GM03348 (cell line): Measurements from ENCODE around the gene ZFAND3.
"Not testable (repeated sequence)": the region's sequence is repeated elsewhere in the genome, so short reads cannot be mapped to it uniquely, and the experiment has no call there.

Source experiments
- DNase-seq: peaks from one replicate; pipeline ENCODE4 v3.0.0; 2012; ENCODE audit warnings: low spot score

ZFAND3 gene

DNA sequence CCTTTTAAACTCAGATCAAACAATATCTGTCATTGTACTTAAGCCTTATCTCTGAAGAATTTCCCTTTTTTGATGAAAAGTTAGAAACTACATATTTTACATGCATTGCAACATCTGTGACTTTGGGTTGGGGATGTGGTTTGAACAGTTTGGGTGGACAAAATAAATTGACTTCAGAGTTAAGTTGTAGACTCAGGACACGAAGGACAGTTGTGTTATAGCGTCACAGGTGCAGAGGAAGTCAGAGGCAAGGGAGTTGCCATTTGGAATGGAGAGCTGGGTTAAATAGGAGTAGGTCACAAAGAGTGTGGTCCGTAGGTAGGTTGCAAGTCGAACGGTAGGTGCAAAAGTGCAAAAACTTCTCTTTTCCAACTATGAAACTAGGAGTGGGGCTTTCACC lies 46.0 kb downstream of the ZFAND3 start:
- no peak for DNase-seq

DNA sequence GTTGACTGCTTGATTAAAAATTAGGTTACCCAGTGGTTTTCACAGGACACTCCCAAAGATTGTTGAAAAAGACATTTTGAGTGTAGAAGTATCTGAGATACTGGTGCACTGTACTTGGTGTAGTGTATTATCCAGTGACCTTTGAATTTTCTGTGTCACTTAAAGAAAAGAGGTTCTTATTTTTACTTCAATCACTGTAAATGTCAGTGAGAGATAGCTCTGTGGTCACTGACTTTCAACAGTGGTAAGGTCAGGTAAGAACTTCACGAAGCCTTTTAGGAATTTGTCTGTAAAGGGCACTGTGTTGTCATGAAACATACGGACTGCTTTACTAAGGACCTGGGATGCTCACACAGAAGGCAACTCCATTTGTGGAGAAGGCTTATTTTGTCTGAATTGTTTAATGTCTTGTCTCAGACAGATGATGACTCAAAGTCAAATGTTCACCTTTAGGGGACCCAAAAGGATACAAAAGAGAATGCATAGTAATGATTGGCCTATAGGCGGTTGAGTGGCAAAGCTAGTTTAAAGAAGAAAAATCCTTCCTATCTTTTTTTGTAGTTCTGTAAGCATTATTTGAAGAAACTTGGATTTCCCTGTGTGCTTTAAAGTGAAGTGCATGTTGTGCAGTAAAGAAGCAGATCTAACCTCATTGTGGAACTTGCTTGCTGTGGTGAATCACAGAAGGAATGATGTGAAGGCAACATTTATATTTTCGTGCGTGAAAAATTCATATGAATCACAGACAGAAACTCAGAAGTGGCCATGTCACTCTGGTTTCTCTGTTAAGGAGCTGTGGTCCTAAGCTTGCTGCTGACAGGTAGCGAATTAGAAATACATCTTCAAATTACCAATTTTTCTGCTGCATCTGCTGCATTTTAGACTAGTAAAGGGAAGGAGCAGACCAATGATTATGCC lies 47.3 kb downstream of the ZFAND3 start:
- DNase-seq: no peak

DNA sequence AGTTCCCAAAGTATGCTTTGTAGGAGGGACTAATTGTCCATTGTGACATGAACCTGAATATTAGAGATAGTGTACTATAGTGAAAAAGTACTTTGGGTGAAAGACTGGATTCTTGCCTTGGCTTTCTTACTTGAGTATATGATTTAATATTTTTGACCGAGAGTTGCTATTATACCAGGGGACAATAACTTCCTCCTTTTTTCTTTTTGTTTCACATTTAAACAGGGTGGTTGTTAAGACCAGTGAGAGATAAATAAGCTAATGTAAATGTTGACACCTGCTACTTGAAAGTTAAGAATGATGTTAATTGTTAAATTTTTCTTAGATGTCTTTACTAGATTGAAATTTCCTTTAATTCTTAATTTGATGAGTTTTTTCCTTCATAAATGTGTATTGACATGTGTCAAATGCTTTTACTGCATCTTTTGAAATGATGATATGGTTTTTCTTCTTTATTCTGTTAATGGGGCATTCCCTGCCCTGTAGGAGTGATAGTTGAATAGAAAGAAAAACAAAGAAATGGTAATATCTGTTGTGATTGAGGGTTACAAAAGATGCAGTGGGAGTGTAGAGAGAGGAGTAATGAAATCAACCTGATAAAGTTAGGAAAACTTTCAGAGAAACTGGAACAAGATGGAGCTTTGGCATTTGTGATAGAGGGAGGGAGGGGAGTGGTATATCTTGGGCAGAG lies 48.4 kb downstream of the ZFAND3 start:
- DNase-seq: no peak

DNA sequence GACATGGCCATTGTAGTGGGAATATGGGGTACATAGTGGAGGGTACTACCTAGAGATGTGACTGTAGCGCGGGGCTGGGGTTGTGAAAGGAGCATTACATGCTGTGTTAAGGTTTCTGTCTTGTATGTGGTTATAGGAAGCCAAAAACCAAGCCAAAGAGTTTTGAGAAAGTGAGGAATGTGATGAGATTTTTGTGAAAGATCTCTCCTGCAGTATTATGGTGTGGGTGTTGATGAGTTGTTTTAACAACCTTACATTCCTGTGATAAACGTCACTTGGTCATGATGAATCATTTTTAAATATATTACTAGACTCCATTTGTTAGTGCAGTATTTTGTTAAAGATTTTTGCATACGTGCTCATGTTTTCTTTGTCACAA lies 48.9 kb downstream of the ZFAND3 start:
- DNase-seq: peak; percentile 75

DNA sequence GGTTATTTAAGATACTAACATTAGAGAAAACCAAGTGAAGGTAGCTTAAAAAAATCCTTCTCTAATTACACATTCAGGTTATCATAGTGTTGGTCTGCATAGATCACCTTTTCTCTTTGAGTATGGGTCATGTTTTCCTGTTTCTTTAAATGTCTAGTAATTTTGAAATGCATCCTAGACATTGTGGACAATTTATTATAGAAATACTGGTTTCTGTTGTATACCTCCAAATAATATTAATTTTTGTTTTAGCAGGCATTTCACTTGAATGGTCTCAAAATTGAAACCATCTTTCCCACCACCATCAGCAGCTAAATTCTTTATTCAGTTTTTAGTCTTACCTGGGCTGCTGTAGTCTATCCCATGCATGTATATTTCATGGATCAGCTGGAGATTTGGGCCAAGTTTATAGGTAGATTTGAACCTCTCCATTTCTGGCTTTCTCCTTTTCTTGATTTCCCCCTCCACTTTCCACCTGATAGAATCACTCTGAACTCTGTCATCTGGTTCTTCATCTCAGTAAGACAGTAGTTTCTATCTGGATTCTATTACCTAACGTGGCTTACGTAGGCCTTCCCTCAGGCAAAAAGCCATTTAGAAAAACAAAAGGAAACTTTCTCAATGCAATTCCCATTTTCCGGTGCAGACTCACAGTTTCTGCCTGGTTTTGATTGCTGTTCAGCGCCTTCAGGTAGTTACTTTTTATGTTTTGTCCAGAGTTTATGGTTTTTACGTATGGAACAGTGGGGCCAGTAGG lies 52.3 kb downstream of the ZFAND3 start:
- no peak for DNase-seq

DNA sequence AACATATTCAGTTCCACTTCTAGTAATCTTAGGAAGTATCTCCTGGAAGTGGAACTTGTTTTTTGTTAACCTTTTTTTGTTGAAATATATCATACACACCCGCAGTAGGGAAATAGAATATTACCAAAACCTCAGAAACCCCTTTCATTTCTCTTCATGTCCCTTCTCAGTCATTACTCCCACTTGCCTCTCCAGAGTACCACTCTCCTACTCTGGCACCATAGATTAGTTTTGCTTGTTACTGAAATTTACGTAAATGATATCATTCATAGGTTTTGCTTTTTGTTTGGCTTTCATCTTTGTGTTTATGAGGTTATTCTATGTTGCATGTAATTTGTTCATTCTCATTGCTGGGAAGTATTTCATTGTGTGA lies 52.8 kb downstream of the ZFAND3 start:
- no peak for DNase-seq

DNA sequence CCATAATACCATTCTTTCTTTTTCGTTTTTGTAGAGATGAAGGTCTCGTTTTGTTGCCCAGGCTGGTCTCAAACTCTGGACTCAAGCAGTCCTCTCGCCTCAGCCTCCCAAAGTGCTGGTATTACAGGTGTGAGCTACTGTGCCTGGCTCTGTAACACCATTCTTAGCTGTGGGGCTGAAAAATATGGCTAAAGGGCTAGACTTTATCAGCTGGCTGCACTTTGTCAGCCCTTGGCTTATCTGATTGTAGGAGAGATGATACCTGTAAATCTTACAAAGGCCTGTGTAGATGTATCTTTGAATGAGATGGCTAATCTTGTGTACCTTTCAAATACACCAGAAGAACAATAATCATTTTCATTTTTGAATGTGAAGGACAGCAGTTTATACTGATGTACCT lies 55.2 kb downstream of the ZFAND3 start:
- no peak for DNase-seq

DNA sequence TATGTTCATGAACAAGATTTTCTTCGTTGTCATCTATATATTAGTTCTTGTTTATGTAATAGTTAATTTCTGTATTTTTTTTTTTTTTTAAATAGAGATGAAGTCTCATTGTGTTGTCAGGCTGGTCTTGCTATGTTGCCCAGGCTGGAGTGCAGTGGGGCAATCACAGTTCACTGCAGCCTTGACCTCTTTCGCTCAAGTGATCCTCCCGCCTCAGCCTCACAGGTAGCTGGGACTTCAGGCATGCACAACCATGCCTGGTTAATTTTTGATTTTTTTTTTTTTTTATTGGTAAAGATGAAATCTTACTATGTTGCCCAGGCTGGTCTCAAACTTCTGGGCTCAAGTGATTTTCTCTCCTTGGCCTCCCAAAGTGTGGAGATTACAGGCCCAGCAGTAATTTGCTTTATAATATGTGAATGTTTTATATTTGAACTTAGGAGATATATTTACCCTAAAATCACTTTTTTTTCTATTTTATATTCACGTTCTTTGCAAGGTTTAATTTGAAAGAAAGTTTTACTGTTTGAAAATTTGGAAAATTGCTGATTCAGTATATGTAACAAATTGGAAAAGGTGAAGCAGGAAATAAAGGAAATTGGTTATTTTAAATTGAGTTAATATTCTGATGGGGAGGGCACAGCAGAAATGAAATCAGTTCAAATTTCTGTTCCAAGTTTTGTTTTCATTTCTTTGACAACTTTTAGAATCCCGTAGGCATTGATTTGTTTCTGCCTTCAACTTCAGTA lies 56.2 kb downstream of the ZFAND3 start:
- no peak for DNase-seq

DNA sequence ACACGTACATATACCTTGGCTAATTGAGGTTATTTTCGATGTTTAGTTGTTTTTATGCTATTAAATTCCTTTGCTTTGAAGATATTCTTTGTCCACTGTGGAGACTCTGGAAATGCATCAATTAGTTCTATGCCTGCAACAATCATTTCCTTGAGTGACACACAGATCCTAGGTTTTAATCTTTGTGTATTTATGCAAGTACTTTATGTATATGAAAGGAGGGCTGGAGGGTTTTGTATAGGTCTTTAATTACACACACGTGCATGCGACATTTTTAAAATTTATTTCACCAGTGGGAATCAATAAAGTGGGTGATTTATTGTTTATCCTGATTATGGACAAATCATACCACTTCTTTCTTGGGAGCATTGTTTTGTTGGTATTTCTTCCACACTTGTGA lies 57.3 kb downstream of the ZFAND3 start:
- no peak for DNase-seq

DNA sequence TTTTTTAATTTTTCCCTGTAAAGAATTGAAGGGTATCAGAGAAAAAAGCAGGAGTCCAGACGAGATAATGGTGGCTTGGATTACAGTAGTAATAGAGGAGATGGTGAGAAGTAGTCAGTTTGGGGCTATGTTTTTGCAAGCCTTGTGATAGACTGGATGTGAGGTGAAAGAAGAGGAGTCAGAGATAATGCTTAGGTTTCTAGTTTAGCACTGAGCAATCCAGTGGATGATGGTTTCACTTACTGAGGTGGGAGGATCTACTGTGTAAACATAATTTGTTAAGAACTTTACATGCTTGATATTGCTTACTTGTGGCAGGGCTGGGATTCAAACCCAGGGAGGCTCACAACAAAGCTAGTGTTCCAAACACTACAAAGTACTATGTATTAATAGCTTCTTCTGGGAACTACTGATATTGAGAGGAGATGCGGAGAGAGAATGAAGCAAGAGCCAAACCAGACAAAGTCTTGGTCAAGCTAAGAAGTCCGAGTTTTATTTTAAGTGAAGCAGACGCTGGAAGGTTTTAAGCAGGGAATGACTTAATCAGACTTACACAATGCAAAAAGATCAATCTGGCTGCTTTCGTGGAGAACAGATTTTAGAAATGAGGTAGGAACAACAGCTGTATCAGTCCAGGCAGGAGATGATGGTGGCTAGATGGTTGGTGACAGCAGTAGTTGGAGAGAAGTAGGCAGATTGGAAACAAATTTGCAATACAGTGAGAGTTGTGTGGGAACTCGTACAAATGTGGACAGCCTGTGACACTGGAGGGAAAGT lies 58.0 kb downstream of the ZFAND3 start:
- DNase-seq: no peak

DNA sequence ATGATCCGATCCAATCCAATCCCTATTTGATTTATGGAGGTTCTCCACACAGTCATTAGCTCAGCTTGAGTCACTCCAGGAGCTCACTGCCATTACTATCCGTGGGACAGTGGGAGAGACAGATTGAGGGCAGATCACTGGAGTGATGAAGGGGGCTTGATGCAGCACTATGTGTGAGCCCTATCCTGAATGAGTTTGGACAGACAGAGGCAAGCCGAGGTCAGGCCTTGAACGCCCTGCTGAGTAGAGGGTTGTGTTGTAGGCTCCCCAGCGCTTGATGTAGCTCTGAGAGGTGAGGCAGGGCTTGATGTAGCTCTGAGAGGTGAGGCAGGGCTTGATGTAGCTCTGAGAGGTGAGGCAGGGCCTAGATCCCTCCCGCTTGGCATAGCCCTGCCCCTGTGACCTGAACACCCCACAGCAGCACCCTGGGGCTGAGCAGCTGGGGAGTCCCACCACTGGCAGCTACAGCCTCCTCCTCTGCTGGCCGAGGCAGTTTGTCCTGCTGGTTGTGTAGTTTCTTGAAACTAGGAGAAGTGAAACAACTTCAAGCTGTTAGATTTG lies 58.7 kb downstream of the ZFAND3 start:
- peak; percentile 24 for DNase-seq

DNA sequence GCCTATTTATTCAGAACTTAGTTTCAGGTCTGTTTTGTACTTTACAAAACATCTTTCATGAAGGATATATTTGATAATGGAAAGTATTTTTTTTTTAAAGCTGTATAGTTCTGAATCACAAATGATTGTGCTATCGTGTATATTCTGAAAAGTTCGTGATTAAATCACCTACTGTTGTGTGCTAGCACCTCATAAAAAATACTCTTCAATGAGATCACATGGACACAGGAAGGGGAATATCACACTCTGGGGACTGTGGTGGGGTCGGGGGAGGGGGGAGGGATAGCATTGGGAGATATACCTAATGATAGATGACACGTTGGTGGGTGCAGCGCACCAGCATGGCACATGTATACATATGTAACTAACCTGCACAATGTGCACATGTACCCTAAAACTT lies 61.1 kb downstream of the ZFAND3 start:
- DNase-seq: not testable (repeated sequence)

DNA sequence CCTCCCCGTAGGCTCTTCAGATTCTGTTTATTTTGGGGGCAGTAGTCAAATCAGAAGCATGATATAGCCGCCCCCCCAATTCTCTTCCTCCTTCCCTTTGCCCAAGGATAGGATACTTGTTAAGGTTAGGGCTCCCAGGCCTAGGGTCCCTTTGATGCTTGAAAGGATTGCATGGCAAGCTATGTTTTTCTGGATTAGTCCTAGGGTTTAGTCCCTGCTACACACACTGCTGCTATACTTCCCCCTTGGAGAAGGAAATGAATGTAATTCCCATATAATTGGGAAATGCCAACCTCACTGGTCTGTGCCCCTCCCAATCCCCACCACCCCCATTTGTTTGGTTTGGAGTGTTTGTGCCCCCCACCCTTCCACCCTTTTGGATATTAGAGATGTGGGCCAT lies 62.8 kb downstream of the ZFAND3 start:
- no peak for DNase-seq

DNA sequence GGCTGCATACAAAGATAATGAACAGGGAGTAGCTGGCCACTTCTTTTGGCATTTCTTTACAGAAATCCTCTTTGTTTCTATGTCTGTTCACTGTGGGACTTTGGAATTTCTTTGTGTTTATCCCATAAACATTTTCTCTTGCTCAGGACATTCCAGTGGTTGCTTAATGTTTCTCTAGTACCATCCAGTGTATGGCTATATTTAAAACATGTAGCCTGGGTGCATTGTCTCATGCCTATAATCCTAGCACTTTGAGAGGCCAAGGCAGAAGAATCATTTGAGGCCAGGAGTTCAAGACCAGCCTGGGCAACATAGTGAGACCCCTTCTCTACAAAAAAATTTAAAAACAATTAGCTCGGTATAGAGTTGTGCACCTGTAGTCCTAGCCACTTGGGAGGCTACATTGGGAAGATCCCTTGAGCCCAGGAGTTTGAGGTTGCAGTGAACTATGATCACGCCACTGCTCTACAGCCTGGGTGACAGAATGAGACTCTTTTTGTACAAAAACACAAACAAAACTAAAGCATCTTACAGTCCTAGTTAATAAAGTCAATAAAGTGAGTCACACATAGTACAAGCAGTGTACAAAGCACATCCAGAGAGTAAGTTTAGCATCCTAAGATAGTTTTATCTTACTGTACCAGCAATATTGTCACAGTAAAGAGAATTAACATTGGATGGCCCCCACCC lies 63.3 kb downstream of the ZFAND3 start:
- DNase-seq: peak; percentile 75

DNA sequence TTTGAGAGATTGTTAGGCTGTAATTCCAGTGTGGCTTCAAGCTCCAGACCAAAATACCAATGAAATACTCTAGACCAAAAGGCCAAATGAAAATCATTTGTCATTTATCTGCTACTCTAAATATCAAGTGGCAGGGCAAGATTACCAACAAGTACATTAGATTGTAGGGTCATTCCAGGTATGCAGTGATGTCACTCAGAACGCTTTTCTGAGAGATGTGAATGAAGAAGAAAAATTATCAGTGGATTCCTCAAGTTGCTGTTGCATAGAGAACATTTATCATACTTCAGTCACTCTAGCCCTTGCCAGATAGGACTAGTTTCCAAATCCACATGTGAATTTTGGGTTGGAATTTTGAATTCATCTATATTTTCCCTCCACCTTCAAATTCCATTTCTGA lies 65.0 kb downstream of the ZFAND3 start:
- no peak for DNase-seq

DNA sequence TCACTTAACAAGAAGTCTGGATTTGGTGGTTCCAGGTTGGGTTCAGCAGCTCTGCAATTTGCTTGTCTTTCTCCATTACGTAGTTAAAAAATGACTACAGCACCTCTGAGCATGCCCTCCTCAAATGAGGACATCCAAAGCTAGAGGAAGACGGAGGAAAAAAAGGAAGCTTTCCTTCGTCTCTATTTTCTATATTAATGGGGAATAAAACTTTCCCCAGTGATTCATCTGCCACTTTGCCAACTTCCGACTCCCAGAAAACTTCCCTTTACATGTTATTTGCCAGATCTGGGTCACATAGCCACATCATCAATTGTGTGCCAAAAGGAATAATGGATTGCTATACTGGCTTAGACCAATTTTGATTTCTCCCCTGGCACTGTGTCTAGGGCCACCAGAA lies 69.5 kb downstream of the ZFAND3 start:
- DNase-seq: peak; percentile 7

DNA sequence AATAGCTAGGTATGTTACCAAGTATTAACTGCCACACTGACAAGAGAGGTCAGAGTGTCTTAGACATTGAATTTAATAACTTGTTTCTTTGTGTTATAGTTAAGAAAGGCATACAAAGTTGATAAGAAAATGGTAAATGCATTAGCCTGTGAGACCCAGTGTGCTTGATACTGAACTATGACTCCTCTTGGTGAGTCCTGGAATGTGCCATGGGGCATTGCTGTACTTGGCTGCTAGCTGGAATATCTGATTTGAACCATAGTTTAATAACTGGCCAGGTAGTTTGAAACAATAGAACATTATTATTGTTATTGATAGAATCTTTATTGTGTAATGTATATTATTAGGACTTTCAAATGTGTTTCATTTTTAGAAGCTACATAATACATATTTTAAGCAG lies 70.0 kb downstream of the ZFAND3 start:
- DNase-seq: no peak

DNA sequence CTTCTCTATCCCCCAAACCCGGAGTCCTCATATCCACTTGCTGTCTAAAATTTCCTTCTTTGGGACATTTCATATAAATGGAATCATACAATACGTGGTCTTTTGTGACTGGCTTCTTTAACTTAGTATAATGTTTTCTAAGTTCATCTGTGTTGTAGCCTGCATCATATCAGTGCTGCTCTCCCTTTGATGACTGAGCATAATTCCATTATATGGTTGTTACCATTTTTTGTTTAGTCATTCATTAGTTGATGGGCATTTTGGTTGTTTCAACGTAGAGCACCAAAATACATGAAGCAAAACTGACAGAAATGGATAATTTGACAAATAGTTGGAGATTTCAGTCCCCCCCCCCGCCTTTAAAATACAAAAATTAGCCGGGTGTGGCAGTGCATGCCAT lies 71.5 kb downstream of the ZFAND3 start:
- no peak for DNase-seq

DNA sequence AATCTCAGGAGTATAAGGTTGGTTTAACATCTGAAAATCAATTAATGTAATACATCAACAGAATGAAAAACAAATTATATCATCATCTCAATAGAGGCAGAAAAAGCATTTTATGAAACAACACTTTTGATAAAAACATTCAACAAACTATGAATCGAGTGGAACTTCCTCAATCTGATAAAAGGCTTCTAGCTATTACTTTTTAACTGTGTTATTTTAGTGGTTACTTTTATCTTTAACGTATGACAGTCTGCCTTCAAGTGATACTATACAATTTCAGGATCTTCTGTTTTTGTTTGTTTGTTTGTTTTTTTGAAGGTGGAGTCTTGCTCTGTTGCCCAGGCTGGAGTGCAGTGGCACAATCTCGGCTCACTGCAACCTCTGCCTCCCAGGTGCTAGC lies 73.7 kb downstream of the ZFAND3 start:
- DNase-seq: no peak

DNA sequence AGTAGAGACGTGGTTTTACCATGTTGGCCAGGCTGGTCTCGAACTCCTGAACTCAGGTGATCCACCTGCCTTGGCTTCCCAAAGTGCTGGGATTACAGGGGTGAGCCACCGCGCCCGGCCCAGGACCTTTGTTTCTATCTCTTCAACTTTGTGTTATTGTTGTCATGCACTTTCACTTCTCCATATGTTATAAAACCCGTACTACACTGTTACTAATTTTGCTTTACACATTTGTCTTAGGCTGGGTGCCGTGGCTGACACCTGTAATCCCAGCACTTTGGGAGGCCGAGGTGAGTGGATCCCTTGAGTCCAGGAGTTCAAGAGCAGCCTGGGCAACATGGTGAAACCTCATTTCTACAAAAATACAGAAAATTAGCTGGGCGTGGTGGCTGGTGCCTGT lies 74.2 kb downstream of the ZFAND3 start:
- DNase-seq: not testable (repeated sequence)
